HG03039 (cell line): Measurements from ENCODE around the gene TLE1.
A peak's percentile ranks its signal among the peaks of the same experiment; 100 is the strongest.

ENCODE experiments used
- ATAC-seq: cut with Tn5 transposase; IDR thresholded peaks from one replicate; pipeline ENCODE4 v1.9.1; 2021; ENCODE audit warnings: mild to moderate bottlenecking, moderate library complexity; ENCODE audit not compliant: unreplicated experiment

Gene TLE1

DNA sequence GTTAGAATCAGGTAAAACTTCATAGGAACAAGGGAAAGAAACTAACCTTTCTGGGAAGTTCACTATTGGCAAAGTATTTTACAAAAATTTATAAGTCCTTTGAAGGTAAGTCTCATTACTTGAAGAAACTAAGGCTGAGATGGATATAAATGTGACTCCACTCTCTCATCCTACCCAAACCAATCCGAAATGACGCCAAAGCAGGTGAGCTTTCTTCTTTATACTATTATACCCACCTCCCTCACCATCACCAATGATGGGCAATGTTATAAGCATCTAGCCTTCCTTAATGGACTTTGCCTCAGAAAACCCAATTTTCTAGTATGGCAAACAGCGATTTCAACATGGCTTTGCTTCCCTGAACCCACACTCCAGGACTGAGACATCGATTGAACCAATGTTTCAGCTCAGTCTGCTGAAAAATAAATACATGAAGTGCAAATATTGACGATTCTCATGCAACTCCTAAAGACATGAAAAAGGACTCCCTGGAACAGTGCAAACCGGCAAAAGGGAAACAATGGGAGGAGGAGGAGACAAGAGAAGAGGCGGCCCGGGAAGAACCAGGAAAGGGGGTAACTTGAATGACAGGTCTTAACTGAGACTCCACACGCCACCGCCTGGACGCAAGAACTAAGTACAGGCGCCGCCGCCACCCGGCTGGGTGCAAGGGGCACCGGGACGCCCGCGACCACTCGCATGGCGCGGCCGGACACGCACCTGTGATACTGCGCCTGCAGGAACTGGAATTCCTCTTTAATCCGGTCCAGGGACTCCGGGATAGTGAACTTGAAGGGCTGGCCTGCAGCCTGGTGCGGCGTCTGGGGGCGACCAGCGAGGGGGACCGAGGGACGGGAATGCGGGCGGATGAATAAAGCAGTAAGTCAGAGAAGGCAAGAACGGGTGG lies 2.5 kb downstream of the TLE1 start:
- peak; percentile 21 for ATAC-seq

DNA sequence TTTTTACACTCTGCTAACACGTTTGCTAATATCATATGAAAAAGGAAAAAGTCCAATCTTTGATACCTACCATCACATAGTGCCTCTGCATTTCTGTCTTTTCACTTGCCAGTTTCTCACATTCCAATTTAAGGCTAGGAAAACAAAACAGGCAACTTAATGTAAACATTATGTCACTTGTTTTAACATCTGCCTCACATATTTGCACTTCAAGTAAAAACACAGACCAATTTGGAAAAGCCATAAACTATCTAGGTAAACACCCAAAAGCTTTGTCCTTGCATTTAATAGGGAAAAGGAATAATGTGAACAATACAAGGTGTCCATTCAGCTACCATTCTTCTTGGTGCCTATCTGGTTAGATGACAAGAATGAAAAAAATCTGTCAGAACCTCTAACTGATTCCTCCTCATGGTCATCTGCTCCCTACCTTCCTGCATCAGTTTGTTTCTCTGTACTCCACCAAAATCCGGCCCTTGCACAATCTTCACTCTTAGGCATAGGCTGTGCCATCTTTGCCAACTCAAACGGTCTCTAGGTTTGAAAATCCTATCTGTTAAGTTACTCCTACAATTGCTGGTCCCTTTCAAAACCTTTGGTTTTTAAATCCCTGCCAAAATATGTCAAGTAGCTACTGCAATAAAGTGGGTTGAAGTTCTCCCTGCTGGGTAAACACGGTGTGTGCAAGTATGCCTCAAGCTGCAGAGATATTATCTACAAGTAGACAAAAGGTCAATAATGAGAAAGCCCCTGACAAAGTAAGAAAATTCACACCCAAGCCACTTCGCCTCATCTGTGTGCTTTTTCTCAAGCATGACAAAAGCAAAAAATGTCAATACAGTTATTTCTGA lies 3.4 kb downstream of the TLE1 start:
- no peak for ATAC-seq

GRCh38 chr9:81684635-81685034 lies 4.7 kb downstream of the TLE1 start:
- no peak for ATAC-seq

GRCh38 chr9:81683704-81684103 lies 5.6 kb downstream of the TLE1 start:
- ATAC-seq = no peak

DNA sequence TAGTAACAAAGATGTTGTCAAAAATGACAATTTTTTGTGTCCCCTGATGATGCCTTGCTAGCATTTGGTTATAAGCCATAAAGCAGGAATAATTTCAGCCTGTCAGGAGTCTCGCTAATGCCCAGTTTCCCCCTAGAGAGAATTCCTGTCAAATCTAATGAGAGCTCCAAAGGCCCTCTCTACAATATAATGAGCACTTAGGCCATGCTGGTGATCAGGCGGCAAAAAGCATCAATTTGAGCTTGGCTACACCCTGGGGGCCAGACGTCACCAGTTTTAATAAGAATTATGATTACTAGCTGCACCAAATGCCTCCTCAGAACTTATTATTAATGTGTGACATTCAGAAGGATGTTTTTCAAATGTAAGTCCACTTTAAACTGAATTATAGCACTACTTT lies 6.1 kb downstream of the TLE1 start:
- ATAC-seq = no peak

GRCh38 chr9:81682797-81683196 lies 6.5 kb downstream of the TLE1 start:
- ATAC-seq = no peak

- ATAC-seq = no peak
These were observed 7.2 kb downstream of the TLE1 start for GRCh38 chr9:81682177-81682576.

GRCh38 chr9:81680506-81680905 lies 8.8 kb downstream of the TLE1 start:
- ATAC-seq = no peak

GRCh38 chr9:81680006-81680405 lies 9.3 kb downstream of the TLE1 start:
- ATAC-seq = no peak

- no peak for ATAC-seq
These were observed 11.3 kb downstream of the TLE1 start for GRCh38 chr9:81678088-81678487.

DNA sequence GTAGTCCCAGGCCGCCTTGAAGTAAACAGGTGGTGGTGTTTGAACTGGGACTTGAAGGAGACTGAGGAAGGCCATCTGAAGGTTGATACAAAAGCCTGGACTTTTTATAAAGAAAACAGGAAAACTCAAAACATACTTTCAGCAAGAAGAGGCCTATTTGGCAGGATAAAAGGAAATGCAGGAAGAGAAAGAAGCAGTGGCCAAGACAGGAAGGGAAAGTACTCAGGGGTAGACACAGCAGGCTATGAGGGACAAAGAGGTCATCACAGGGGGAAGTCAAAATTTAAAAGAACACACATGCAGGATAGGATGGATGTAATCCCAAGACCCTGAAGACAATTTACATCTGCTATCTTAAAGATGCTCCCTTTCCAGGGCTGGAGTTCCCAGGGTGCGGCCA lies 13.0 kb downstream of the TLE1 start:
- ATAC-seq = no peak

DNA sequence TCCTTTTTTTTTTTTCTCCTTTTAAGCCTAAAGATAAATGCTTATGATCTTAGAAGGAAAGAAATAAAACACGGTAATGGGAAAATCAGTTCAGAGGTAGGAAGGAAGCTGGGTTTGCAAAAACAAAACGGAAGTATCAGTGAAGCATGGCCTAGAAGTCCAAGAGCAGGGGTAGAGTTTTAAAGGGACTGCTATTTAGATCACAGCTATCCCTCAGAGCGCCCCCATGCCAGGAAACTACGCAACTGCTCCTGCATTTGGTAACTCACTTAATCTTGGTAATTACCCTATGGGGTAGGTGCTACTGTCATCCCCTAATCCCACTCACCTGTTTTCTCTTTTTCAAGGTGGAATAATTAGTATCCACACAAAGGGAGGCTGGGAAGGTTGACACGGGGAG lies 16.0 kb downstream of the TLE1 start:
- ATAC-seq = no peak

DNA sequence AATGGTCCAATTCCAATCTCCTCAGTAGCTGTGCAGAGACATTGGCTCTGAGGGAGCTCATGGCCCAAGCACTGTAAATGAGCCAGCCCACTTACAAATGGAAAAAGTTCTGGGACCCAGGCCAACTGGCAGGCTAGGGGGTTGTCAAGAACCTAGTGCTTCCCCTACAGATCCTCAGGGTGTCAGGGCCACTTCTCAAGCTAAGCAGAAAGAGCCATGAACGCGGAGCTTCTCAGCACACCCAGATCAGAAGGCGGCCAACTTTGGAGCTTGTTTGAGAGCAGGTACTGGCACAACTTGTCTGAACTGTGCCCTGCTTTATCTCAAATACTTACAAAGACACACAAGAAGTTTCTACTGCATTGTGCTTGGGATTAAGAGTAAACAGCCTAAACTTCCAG lies 17.5 kb downstream of the TLE1 start:
- no peak for ATAC-seq

GRCh38 chr9:81669866-81670265 lies 19.5 kb downstream of the TLE1 start:
- no peak for ATAC-seq

GRCh38 chr9:81669041-81669651 lies 20.2 kb downstream of the TLE1 start:
- no peak for ATAC-seq

DNA sequence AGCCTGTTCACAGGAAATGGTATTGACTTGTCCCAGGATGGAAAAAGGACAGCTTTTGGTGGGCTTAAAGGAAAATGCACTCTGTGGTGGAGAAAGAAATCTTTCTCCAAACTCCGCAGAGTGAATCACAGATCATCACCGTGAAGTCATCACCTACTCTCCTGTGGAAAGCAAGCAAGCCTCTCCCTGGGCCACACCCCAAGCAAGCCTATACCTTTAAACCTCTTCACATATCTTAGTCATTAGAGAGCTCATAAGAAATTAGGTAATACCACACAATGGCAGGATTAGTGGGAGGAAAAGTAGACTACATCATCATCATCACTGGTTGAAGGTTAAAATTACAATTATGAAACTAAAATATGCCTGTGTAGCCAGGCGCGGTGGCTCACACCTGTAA lies 23.2 kb downstream of the TLE1 start:
- ATAC-seq = no peak

GRCh38 chr9:81665322-81665871 lies 23.9 kb downstream of the TLE1 start:
- ATAC-seq = no peak

GRCh38 chr9:81664638-81665222 lies 24.6 kb downstream of the TLE1 start:
- ATAC-seq = no peak

- ATAC-seq = no peak
These were observed 28.0 kb downstream of the TLE1 start for GRCh38 chr9:81661339-81661738.

DNA sequence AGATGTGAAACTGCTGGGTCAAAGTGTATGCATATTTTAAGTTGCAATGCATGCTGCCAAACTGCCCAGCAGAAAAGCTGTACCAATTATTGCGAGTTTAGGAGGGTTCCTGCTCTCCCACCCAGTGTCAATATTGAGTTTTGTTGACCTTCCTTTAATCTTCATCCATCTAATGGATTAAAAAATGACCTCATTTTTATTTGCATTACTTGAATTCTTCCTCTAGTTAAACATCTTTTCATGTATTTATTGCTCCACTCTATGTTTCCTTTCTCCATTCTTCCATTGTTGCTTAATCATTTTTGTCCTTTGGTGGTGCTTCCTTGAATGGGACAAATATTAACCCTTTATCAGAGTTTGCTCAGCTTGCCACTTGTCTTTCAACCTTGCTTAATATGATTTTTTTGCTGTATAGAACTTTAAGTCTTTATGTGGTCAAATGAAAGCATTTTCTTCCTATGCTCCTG lies 32.4 kb downstream of the TLE1 start:
- ATAC-seq = no peak

DNA sequence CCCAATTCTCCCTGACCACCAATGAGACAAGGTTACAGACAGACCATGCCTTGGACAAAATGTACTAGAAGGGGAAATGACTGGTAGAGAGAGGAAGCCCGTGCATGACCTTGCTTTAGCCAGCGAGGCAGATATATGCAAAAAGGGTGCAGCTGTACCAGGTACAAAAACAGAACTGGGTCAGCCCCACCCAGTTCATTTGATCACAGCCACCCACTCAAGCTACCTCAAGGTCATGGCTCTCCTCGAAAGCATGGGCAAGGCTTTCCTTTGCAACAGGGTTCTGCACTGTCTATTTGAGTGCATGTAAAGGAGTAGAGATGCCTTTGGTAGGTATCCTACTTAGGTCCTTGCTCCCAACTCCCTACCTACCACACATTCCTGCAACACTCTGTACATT lies 33.3 kb downstream of the TLE1 start:
- ATAC-seq = peak; percentile 90
